Measurements from ENCODE around the gene PCGF2. TPM values are rescaled to one million over a fixed set of nuclear protein-coding genes. Genes with fewer than 3 reads are reported as not detected.

The PCGF2 gene
- total RNA-seq, 1 donor from 2014 or later: 16.7 TPM

DNA sequence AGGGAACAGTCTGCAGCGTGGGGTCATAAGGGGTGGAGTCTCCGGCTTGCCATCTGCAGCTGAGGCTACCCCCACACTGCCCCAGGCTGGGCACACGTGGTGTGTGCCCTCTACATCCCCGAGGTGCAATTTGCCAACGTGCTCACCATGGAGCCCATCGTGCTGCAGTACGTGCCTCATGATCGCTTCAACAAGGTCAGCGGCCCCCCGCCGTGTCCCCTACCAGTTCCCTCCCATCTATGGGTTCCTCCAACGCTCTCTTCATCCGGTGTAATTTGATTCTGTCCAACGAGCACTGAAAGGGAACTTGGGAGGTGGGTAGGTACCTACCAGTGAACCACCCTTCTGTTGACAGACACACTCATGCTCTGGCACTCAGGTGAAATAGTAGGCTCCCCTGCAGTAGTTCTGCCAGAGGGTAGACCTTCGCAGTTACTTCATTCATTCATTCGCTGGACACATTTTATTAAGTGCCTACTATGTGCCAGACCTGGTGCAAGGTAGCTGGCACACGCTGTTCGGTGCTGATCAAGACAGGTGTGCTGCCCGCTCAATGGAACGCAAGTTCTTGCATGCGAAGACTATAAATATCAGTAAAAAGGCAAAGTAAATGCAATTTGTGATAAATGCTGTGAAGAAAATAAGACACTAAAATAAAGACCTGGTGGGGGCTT lies 40.3 kb downstream of the PCGF2 start:
- H3K4me2 ChIP-seq: no peak overlapping the region
- peaks cover 48% of the 10 kb centered on the region for H3K27me3 ChIP-seq
- H3K36me3 ChIP-seq: no peaks in the 10 kb centered on the region
- H3F3A ChIP-seq (ENCODE audit: low read depth): peaks cover 42% of the 10 kb centered on the region
- Mint-ChIP-seq H3K9me3 (no peaks in the 10 kb centered on the region), H3K4me1 (peaks cover 47% of the 10 kb centered on the region), H3K4me3 (peak overlapping the region; percentile 89), H3K27ac (no peak overlapping the region), H3K36me3 (peaks cover 4% of the 10 kb centered on the region), H3K27me3 (ENCODE audit: insufficient read depth, low read depth) (peaks cover 7% of the 10 kb centered on the region)
- H3K79me2 ChIP-seq (ENCODE audit: low read depth): no peaks in the 10 kb centered on the region
- H3K4me3 ChIP-seq: no peak overlapping the region
- H3K27ac ChIP-seq: no peak overlapping the region
- H3K9me3 ChIP-seq (ENCODE audit: low read depth): no peaks in the 10 kb centered on the region
- no peak for TF ChIP-seq EZH2phosphoT487 (IDR thresholded peaks at IDR 0.05)
- no peak for TF ChIP-seq EZH2 (IDR thresholded peaks at IDR 0.05)
- TF ChIP-seq, protein P1, sequence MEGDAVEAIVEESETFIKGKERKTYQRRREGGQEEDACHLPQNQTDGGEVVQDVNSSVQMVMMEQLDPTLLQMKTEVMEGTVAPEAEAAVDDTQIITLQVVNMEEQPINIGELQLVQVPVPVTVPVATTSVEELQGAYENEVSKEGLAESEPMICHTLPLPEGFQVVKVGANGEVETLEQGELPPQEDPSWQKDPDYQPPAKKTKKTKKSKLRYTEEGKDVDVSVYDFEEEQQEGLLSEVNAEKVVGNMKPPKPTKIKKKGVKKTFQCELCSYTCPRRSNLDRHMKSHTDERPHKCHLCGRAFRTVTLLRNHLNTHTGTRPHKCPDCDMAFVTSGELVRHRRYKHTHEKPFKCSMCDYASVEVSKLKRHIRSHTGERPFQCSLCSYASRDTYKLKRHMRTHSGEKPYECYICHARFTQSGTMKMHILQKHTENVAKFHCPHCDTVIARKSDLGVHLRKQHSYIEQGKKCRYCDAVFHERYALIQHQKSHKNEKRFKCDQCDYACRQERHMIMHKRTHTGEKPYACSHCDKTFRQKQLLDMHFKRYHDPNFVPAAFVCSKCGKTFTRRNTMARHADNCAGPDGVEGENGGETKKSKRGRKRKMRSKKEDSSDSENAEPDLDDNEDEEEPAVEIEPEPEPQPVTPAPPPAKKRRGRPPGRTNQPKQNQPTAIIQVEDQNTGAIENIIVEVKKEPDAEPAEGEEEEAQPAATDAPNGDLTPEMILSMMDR (IDR thresholded peaks at IDR 0.05): no peak
- no peak overlapping the region for H2AFZ ChIP-seq (replicated peaks)
- peaks cover 63% of the 10 kb centered on the region for H4K20me1 ChIP-seq (ENCODE audit: low read depth)
- peaks cover 20% of the 10 kb centered on the region for H3K4me1 ChIP-seq
- DNase-seq (ENCODE audit: low spot score): no peak
- no peak overlapping the region for H3K9ac ChIP-seq

DNA sequence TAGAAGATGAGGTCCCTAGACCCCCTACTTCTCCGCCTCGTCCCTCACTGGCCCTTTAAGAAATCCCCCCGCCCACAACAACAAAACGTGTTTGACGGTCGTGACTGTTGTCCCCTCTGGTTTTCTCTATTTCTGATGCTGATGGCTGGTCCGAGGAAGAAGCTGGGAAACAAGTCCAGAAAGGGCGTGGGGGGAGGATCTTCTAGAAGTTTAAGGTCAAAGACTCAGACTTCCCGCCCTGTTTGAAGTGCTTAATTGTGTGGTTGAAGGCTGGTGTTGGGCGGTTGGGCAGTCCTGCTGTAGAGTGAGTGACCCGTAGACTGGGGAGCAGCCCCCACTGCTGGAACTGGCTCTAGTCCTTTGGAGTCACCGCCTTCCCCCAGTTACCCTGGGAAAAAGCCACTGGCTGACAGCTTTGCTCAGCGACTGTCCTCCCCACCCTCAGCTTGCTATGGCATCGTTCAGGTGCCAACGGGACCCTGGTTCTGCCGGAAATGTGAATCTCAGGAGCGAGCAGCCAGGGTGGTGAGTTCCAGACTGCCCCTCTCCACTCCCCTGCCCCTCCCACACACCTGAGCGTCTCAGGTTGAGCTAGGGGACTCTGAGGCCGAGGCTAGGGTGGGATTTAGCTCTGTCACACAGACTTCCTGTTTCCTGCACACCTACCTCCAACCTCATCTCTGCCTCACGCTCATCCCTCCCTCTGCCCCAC lies 41.5 kb downstream of the PCGF2 start:
- H3K9me3 Mint-ChIP-seq: no peaks in the 10 kb centered on the region
- no peaks in the 10 kb centered on the region for H3K9me3 ChIP-seq (ENCODE audit: low read depth)
- peaks cover 52% of the 10 kb centered on the region for H3K4me1 Mint-ChIP-seq
- H3K36me3 Mint-ChIP-seq: peaks cover 4% of the 10 kb centered on the region
- no peak overlapping the region for H3K9ac ChIP-seq
- H3K4me1 ChIP-seq: peaks cover 20% of the 10 kb centered on the region
- H3K4me3 Mint-ChIP-seq: peak overlapping the region; percentile 89
- H2AFZ ChIP-seq (replicated peaks): no peak overlapping the region
- H3K27me3 Mint-ChIP-seq (ENCODE audit: insufficient read depth, low read depth): peaks cover 9% of the 10 kb centered on the region
- H3K79me2 ChIP-seq (ENCODE audit: low read depth): no peaks in the 10 kb centered on the region
- peak; percentile 29 for DNase-seq (ENCODE audit: low spot score)
- no peak overlapping the region for H3K27ac ChIP-seq
- peak overlapping the region; percentile 52 for H3K27ac Mint-ChIP-seq
- H3K4me2 ChIP-seq: peak overlapping the region; percentile 99
- no peak for TF ChIP-seq EZH2phosphoT487 (IDR thresholded peaks at IDR 0.05)
- TF ChIP-seq EZH2 (IDR thresholded peaks at IDR 0.05): peak; percentile 1
- no peaks in the 10 kb centered on the region for H3K36me3 ChIP-seq
- peaks cover 59% of the 10 kb centered on the region for H3K27me3 ChIP-seq
- H3K4me3 ChIP-seq: peak overlapping the region; percentile 87
- H3F3A ChIP-seq (ENCODE audit: low read depth): peaks cover 51% of the 10 kb centered on the region
- H4K20me1 ChIP-seq (ENCODE audit: low read depth): peaks cover 67% of the 10 kb centered on the region

DNA sequence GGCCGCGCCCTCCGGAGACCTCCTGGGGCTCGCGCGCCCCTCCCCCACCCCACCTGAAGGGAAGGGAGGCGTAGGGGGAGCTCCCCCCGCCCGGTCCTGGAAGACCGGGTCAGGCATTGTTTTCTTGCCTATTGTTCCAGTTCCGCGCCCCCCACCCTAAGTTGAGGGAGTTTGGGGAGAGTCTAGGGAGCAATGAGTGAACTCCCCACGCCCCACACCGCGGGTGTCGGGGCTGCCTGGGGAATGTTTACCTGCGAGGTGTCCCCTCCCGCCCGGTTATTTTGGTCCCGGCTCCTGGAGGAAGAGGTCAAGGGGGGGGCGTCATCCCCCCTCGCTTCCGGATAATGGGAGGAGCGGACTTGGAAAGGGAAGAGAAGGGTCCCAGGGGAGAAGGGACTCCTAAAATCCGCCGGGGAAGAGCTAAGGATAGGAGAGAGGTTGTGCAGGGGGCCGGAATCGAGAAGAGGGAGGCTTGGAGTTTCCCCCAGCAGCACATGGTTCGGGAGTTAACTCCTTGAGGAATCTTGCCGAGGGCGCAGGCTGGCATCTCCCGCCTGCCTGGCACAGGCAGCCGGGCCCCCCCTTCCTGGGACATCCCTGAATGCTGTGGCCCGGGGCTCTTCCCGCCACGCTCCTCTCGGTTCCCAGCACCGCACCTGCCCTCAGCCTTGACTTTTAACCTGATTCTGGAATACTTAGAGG lies 42.2 kb downstream of the PCGF2 start:
- DNase-seq (ENCODE audit: low spot score): peak; percentile 62
- Mint-ChIP-seq H3K27ac (peak overlapping the region; percentile 52), H3K4me3 (peak overlapping the region; percentile 89), H3K36me3 (no peaks in the 10 kb centered on the region), H3K27me3 (ENCODE audit: insufficient read depth, low read depth) (peaks cover 11% of the 10 kb centered on the region), H3K9me3 (no peaks in the 10 kb centered on the region), H3K4me1 (peaks cover 58% of the 10 kb centered on the region)
- peak overlapping the region; percentile 99 for H3K4me2 ChIP-seq
- no peaks in the 10 kb centered on the region for H3K9me3 ChIP-seq (ENCODE audit: low read depth)
- H3K4me3 ChIP-seq: peak overlapping the region; percentile 87
- H3F3A ChIP-seq (ENCODE audit: low read depth): peaks cover 58% of the 10 kb centered on the region
- peaks cover 20% of the 10 kb centered on the region for H3K4me1 ChIP-seq
- peaks cover 66% of the 10 kb centered on the region for H3K27me3 ChIP-seq
- TF ChIP-seq EZH2phosphoT487 (IDR thresholded peaks at IDR 0.05): no peak
- TF ChIP-seq EZH2 (IDR thresholded peaks at IDR 0.05): peak; percentile 55
- TF ChIP-seq, protein P1 (IDR thresholded peaks at IDR 0.05): no peak
- H3K79me2 ChIP-seq (ENCODE audit: low read depth): no peaks in the 10 kb centered on the region
- no peak overlapping the region for H2AFZ ChIP-seq (replicated peaks)
- H4K20me1 ChIP-seq (ENCODE audit: low read depth): peaks cover 67% of the 10 kb centered on the region
- no peaks in the 10 kb centered on the region for H3K36me3 ChIP-seq
- no peak overlapping the region for H3K9ac ChIP-seq
- no peak overlapping the region for H3K27ac ChIP-seq
